GM20431 (cell line): ENCODE results near the gene ZGRF1.
"Not testable (repeated sequence)": the region's sequence is repeated elsewhere in the genome, so short reads cannot be mapped to it uniquely, and the experiment has no call there.

Experiments used
- in situ Hi-C: fragments of 300-500 bp; cut with MseI, MboI; formaldehyde crosslinking; loops from one replicate; pipeline ENCODE4 v1.15.0; 2020; ENCODE audit warnings: low sequenced_read_pairs; ENCODE audit not compliant: unreplicated experiment

The ZGRF1 gene

GRCh38 chr4:112492321-112492720 lies 144.4 kb downstream of the ZGRF1 start:
- in situ Hi-C loops = no loop called here

GRCh38 chr4:112490808-112491207 lies 145.9 kb downstream of the ZGRF1 start:
- in situ Hi-C loops = not testable (repeated sequence)
